ENCODE data around the gene DDX11.
"Not testable (repeated sequence)": the region's sequence is repeated elsewhere in the genome, so short reads cannot be mapped to it uniquely, and the experiment has no call there.

DNA sequence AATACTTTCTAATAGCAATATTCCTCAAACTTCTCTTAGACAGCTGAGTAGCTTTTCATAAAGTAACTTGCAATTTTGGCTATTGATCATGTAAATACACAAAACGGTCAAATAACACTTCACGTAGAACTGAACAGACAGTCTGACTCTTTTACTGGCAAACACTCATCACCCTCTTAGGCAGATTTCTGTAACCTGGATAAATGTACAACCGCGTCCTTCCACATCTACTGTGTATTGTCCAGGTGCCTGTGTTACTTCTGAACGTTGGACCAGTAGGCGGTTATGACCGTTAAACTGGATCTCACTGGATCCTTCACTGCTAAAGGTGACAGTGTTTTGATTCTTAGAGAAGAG lies 43.2 kb downstream of the DDX11 start:
- TF ChIP-seq TAF1 (IDR thresholded peaks at IDR 0.05; ENCODE audit: borderline replicate concordance, low read depth, low read length); POLR2AphosphoS5 (IDR thresholded peaks at IDR 0.05; ENCODE audit: low read depth, low read length); POLR2A (IDR thresholded peaks at IDR 0.05; ENCODE audit: low read depth, low read length): not testable (repeated sequence)

Measured in GM12892 (cell line).